GM12891 (cell line): ENCODE results near the gene MYO9B.
A peak's percentile ranks its signal among the peaks of the same experiment; 100 is the strongest.
"Not testable (repeated sequence)": the region's sequence is repeated elsewhere in the genome, so short reads cannot be mapped to it uniquely, and the experiment has no call there.

Experiments
- DNase-seq: peaks from one replicate; pipeline ENCODE4 v3.0.0; 2011; ENCODE audit warnings: low spot score; ENCODE audit not compliant: insufficient read length
- FAIRE-seq: peaks from 2 replicates; lab custom pipeline; 2011; peaks lifted over from hg19 to GRCh38; lab: Jason Lieb, UNC
- PAX5 ChIP-seq: IDR thresholded peaks from 2 replicates; pipeline ENCODE4 v1.6.1; 2011; ENCODE audit warnings: low read length, moderate library complexity, mild to moderate bottlenecking; ENCODE audit not compliant: insufficient read depth, severe bottlenecking
- POLR2A ChIP-seq: IDR thresholded peaks from 2 replicates; pipeline ENCODE4 v1.6.1; 2011; ENCODE audit warnings: low read depth, low read length, control low read depth
- POLR2AphosphoS5 ChIP-seq: IDR thresholded peaks from 2 replicates; pipeline ENCODE4 v1.6.1; 2011; ENCODE audit warnings: low read depth, low read length, control low read depth
- POU2F2 ChIP-seq: IDR thresholded peaks from 2 replicates; pipeline ENCODE4 v1.6.1; 2011; ENCODE audit warnings: low read depth, mild to moderate bottlenecking, control low read depth, low read length, moderate library complexity
- SPI1 ChIP-seq: IDR thresholded peaks from 2 replicates; pipeline ENCODE4 v1.6.1; 2011; ENCODE audit warnings: low read depth, low read length, control low read depth
- TAF1 ChIP-seq: IDR thresholded peaks from 2 replicates; pipeline ENCODE4 v1.6.1; 2011; ENCODE audit warnings: low read depth, low read length, control low read depth

The MYO9B gene

DNA sequence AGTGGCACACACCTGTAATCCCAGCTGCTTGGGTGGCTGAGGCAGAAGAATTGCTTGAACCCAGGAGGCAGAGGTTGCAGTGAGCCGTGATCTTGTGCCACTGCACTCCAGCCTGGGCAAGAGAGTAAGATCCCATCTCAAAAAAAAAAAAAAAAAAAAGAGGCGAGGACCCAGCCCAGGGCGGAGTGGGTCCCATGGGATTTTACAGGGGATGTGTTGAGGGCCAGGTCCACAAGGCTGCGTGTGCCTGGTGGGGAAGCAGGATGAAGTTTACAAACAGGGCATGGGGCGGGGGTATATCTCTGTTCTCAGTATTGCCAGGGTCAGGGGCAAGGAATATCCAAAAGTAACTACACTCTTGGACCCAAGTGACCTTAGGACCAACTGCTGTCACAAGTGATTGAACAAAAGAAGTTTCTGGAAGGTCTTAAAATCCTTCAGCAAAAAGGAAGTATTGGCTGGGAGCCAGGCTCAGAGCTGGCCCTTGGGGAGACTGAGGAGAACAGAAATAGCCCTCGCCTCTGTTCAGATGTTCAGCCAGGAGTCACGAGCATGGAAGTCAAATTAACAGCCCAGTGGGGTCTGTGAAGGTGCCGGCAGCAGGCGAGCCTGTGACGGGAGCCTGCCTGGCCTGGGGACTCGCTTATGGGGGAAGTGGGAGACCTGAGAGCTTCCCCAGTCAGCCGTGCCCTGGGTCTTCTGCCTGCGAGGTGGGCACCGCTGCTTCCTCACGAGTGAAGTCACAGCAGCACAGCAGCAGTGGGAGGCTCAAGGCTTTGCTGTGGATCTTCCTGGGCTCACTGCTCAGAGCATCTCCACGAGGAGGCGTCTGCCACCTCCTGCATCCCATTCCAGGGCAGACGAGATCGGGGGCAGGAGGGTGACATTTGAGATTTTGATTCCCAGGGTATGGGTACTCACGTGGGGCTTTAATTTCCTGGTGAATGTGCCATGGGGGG lies 6.4 kb downstream of the MYO9B start:
- FAIRE-seq: no peak
- TF ChIP-seq POU2F2 (no peak), SPI1 (peak; percentile 25; the same call in 1 of the 2 replicates)
- DNase-seq: no peak

DNA sequence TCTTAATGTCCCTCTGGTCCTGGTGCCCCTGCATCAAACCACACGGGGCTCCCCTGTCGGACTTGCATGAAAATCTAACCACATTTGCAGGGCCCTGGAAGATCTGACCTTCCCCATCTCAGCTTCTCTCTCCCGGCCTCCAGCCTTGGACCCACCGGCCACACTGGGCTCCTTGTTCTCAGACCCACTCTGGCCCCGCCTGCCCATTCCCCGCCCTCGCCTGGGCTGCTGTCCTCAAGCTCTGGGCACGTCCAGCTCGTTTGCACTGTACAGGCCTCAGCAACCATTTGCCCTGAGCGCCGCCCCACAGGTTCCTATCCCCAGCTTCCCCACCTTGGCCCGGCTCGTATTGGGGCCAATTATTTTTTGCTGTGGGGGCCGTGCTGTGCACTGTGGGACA lies 10.5 kb downstream of the MYO9B start:
- DNase-seq: no peak
- FAIRE-seq: no peak
- TF ChIP-seq POLR2A: no peak
- no peak for TF ChIP-seq SPI1
- TF ChIP-seq PAX5: no peak
- TF ChIP-seq TAF1: no peak
- no peak for TF ChIP-seq POU2F2
- no peak for TF ChIP-seq POLR2AphosphoS5

DNA sequence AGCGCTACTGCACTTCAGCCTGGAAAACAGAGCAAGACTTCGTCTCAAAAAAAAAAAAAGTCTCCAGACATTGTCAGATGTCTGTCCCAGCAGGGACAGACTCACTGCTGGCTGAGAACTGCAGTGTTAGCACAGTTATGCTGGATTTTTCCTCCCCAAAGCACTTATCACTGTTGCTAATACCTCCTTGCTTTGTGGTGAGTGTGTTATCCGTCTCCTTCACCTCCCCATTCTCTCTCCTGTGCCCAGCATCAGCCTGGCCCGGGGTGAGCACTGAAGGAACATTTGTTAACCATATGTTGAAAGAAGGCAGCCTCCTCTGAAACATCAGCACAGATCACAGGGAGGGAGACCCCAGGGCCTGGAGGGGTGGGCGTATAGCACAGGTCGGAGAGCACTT lies 11.3 kb downstream of the MYO9B start:
- no peak for TF ChIP-seq TAF1
- no peak for TF ChIP-seq PAX5
- no peak for TF ChIP-seq POU2F2
- TF ChIP-seq SPI1: no peak
- no peak for TF ChIP-seq POLR2A
- no peak for TF ChIP-seq POLR2AphosphoS5
- no peak for FAIRE-seq
- DNase-seq: no peak

DNA sequence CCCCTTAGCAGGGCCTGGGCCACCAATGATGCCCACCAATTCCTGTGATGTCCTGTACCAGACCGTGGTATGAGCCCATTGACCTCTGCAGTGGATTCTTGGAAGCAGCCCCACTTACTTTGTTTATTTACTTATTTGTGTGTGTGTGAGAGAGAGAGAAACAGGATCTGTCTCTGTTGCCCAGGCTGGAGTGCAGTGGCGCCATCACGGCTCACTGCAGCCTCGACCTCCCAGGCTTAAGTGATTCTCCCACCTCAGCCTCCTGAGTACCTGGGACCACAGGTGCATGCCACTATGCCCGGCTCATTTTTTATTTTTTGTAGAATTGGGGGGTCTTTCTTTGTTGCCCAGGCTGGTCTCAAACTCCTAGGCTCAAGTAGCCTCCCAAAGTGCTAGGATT lies 13.0 kb downstream of the MYO9B start:
- no peak for TF ChIP-seq TAF1
- no peak for TF ChIP-seq POU2F2
- no peak for TF ChIP-seq SPI1
- TF ChIP-seq PAX5: no peak
- TF ChIP-seq POLR2AphosphoS5: no peak
- no peak for TF ChIP-seq POLR2A
- no peak for FAIRE-seq

DNA sequence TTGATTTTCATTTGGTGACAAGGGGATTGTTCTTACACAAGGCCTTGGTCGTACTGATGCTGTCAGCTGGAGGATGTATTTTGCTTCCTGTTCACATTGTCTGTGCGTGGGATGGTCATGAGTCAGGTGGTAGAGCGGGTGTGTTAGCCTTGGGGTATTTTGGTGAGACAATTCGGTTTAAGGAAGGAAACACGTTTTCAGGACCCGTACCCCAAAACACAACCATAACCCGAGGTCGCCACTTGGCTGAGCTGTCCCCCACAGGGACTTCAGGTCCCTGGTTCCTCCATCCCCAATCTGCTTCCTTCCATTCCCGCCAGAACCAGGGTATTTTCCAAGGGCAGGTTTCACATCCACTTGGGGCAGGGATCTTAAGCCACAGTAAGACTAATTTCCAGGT lies 15.0 kb downstream of the MYO9B start:
- no peak for TF ChIP-seq TAF1
- TF ChIP-seq SPI1: peak; percentile 47
- TF ChIP-seq POU2F2: 0 out of 2 replicates have a peak, but pooled peaks have one; percentile 54
- TF ChIP-seq POLR2AphosphoS5: no peak
- no peak for TF ChIP-seq PAX5
- peak; percentile 40; the same call in 1 of the 2 replicates for TF ChIP-seq POLR2A
- DNase-seq (peak; percentile 59), FAIRE-seq (peak; percentile 95)

More for the DNA sequence above, 13.0 kb downstream of the MYO9B start:
- DNase-seq: no peak

DNA sequence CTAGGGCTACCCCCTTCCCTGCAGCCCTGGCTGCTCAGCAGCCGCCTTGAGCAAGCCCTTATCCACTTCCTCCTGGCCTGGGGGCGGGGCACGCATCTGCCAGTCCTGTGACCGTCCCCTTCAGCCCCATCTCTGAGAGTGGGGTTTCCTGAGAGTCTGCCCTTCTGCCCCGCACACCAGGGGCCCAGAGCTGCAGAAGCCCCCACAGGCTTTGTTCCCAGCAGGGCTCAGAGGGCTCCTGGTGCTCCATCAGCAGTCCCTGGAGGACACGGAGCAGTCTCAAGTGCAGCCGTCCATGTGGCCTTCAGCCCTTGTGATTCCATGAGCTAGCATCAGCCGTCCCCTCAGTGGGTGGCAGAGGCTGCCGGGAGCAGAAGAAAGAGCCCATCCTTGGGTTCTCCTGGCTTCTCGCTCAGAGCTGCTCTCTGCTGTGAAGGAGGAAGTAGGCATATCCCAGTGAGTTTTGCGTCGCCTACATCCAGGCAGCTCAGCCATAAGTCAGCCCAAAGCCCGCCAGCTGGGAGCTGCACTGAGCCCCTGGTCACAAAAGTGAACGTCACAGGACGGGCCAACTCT lies 16.3 kb downstream of the MYO9B start:
- peak; percentile 61 for DNase-seq
- peak; percentile 67 for FAIRE-seq
- TF ChIP-seq POLR2A: no peak
- TF ChIP-seq TAF1: no peak
- TF ChIP-seq PAX5: no peak
- no peak for TF ChIP-seq POLR2AphosphoS5
- no peak for TF ChIP-seq POU2F2
- TF ChIP-seq SPI1: peak; percentile 80

DNA sequence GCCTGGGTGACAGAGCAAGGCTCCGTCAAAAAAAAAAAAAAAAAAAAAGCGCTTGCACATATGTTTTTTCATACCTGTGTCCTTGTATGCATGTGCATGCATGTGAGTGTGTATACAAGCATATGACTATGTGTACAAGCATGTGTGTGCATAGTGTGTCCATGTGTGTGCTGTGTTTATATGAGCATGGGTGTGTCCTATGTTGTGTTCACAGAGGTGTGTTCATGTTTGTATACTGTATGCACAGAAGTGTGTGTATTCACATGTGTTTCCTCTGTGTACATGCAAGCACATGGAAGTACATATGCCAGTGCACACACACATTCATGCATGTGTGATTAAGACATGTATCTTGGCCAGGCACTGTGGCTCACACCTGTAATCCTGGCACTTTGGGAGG lies 17.1 kb downstream of the MYO9B start:
- no peak for FAIRE-seq
- no peak for DNase-seq
- TF ChIP-seq POLR2AphosphoS5 (0 out of 2 replicates have a peak, but pooled peaks have one; percentile 26), TAF1 (no peak), POLR2A (no peak), POU2F2 (no peak), PAX5 (no peak), SPI1 (no peak)

DNA sequence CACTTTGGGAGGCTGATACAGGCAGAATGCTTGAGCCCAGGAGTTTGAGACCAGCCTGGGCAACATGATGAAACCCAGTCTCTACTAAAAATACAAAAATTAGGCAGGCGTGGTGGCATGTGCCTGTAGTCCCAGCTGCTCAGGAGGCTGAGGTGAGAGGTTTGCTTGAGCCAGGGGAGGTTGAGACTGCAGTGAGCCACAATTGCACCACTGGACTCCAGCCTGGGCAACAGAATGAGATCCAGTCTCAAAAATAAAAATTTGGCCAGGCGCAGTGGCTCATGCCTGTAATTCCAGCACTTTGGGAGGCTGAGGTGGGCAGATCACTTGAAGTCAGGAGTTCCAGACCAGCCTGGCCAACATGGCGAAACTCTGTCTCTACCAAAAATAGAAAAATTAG lies 19.1 kb downstream of the MYO9B start:
- not testable (repeated sequence) for FAIRE-seq, DNase-seq

DNA sequence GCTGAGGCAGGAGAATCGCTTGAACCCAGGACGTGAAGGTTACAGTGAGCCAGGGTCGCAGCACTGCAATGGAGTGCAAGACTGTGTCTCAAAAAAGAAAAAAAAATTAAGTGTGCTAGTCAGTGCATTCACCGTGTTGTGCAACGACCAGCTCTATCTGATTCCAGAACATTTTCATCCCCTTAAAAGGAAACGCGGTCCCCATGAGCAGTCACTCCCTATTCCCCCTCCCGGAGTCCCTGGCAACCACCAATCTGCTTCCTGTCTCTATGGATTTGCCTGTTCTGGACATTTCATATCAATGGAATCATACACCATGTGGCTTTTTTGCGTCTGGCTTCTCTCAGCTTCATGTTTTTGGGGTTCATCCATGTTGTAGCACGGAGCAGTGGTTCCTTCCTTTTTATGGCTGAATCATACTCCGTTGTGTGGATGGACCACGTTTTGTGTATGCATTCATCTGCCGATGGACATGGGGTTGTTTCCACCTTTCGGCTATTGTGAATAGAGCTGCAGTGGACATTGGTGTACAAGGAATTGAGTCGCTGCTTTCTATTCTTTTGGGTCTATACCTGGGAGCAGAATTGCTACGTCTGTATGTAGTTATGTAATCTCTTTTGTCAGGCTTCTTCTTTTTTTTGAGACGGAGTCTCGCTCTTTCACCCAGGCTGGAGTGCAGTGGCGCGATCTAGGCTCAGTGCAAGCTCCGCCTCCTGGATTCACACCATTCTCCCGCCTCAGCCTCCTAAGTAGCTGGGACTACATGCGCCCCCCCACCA lies 19.8 kb downstream of the MYO9B start:
- no peak for TF ChIP-seq SPI1
- TF ChIP-seq POLR2AphosphoS5: no peak
- TF ChIP-seq TAF1: no peak
- no peak for TF ChIP-seq POU2F2
- TF ChIP-seq PAX5: no peak
- no peak for TF ChIP-seq POLR2A
- no peak for FAIRE-seq
- no peak for DNase-seq
